Loucy (cell line): ENCODE results near the gene ARMC9.

Experiments used
- H2AFZ ChIP-seq: fragments of 200-600 bp; sonication (generic); 2 replicates; pipeline ENCODE4 v1.6.0; 2016; ENCODE audit warnings: antibody characterized with exemption, mild to moderate bottlenecking, low read length, moderate library complexity
- H3F3A ChIP-seq: fragments of 200-600 bp; 2 replicates; pipeline ENCODE4 v1.6.0; 2016; ENCODE audit warnings: antibody characterized with exemption, low read depth, mild to moderate bottlenecking
- H3K27me3 ChIP-seq: fragments of 200-600 bp; sonication (generic); 2 replicates; pipeline ENCODE4 v1.6.1; 2014; ENCODE audit warnings: low read length, mild to moderate bottlenecking; ENCODE audit not compliant: insufficient read depth, poor library complexity, severe bottlenecking
- H3K36me3 ChIP-seq: fragments of 200-600 bp; sonication (generic); 2 replicates; pipeline ENCODE4 v1.6.1; 2016; ENCODE audit warnings: low read length; ENCODE audit not compliant: insufficient read depth
- H3K4me1 ChIP-seq: fragments of 200-600 bp; sonication (generic); 2 replicates; pipeline ENCODE4 v1.5.1; 2014; ENCODE audit warnings: low read length, mild to moderate bottlenecking; ENCODE audit not compliant: insufficient read depth, poor library complexity, severe bottlenecking
- H3K4me2 ChIP-seq: fragments of 200-600 bp; sonication (generic); 2 replicates; pipeline ENCODE4 v1.6.0; 2014; ENCODE audit warnings: antibody characterized with exemption, low read length, low read depth, mild to moderate bottlenecking; ENCODE audit not compliant: poor library complexity, severe bottlenecking
- H3K4me3 ChIP-seq: fragments of 200-600 bp; sonication (generic); 2 replicates; pipeline ENCODE4 v1.5.1; 2014; ENCODE audit warnings: low read length, mild to moderate bottlenecking, mixed read lengths; ENCODE audit not compliant: poor library complexity, severe bottlenecking
- H3K79me2 ChIP-seq: fragments of 200-600 bp; sonication (generic); 2 replicates; pipeline ENCODE4 v1.6.1; 2014; ENCODE audit warnings: low read length; ENCODE audit not compliant: insufficient read depth
- H3K9ac ChIP-seq: fragments of 200-600 bp; sonication (generic); 2 replicates; pipeline ENCODE4 v1.6.0; 2014; ENCODE audit warnings: mild to moderate bottlenecking, low read depth, low read length, moderate library complexity; ENCODE audit not compliant: poor library complexity, severe bottlenecking
- H3K9me2 ChIP-seq: fragments of 200-600 bp; sonication (generic); replicated peaks from 2 replicates; pipeline ENCODE4 v1.6.1; 2016; ENCODE audit warnings: low read depth, low read length, mixed read lengths
- H3K9me3 ChIP-seq: fragments of 200-600 bp; sonication (generic); 2 replicates; pipeline ENCODE4 v1.6.1; 2014; ENCODE audit warnings: mild to moderate bottlenecking, antibody characterized with exemption, low read length, low read depth; ENCODE audit not compliant: insufficient read depth
- H4K20me1 ChIP-seq: fragments of 200-600 bp; sonication (generic); 2 replicates; pipeline ENCODE4 v1.6.0; 2014; ENCODE audit warnings: antibody characterized with exemption, low read length, mild to moderate bottlenecking; ENCODE audit not compliant: insufficient read depth, poor library complexity, severe bottlenecking
- EZH2phosphoT487 ChIP-seq: fragments of 200-600 bp; IDR thresholded peaks from 2 replicates; pipeline ENCODE4 v1.6.1; 2018; ENCODE audit warnings: antibody characterized with exemption, mild to moderate bottlenecking, moderate library complexity, borderline replicate concordance
- TF ChIP-seq, protein P1 (sequence below): fragments of 200-600 bp; sonication (generic); conservative IDR thresholded peaks from 2 replicates; pipeline ENCODE4 v1.5.1; 2014; ENCODE audit warnings: mild to moderate bottlenecking, antibody characterized with exemption, low read length

Gene ARMC9

GRCh38 chr2:231318954-231319353 is 120.5 kb downstream of the ARMC9 start:
- H3K36me3 ChIP-seq: no peaks in the 10 kb centered on the region
- no peak overlapping the region for H2AFZ ChIP-seq
- H3F3A ChIP-seq: no peaks in the 10 kb centered on the region
- no peak overlapping the region for H3K4me3 ChIP-seq
- no peak overlapping the region for H3K4me2 ChIP-seq
- H3K79me2 ChIP-seq: no peaks in the 10 kb centered on the region
- peaks cover 5% of the 10 kb centered on the region for H3K9me3 ChIP-seq
- no peaks in the 10 kb centered on the region for H3K27me3 ChIP-seq
- peaks cover 11% of the 10 kb centered on the region for H3K4me1 ChIP-seq
- TF ChIP-seq, protein P1, sequence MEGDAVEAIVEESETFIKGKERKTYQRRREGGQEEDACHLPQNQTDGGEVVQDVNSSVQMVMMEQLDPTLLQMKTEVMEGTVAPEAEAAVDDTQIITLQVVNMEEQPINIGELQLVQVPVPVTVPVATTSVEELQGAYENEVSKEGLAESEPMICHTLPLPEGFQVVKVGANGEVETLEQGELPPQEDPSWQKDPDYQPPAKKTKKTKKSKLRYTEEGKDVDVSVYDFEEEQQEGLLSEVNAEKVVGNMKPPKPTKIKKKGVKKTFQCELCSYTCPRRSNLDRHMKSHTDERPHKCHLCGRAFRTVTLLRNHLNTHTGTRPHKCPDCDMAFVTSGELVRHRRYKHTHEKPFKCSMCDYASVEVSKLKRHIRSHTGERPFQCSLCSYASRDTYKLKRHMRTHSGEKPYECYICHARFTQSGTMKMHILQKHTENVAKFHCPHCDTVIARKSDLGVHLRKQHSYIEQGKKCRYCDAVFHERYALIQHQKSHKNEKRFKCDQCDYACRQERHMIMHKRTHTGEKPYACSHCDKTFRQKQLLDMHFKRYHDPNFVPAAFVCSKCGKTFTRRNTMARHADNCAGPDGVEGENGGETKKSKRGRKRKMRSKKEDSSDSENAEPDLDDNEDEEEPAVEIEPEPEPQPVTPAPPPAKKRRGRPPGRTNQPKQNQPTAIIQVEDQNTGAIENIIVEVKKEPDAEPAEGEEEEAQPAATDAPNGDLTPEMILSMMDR: no peak
- no peak for TF ChIP-seq EZH2phosphoT487
- H3K9me2 ChIP-seq: no peaks in the 10 kb centered on the region
- H4K20me1 ChIP-seq: no peaks in the 10 kb centered on the region
- no peak overlapping the region for H3K9ac ChIP-seq

DNA sequence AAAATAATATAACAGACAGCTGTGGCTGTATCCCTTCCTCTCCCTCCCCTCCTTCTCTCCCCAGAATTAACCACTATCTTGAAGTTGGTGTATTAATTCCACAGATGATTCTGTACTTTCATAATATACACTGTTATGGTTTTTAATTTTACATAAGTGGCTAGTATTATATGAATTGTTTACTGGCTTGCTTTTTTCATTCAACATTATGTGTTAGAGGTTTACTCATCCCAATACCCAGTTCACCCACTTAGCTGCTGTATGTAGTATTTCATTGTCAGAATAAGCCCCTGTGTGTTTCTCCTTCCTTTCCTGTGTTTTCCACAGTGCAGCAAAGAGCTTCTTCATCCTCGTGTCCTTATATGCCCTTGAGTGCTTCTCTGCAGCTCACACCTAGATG is 121.4 kb downstream of the ARMC9 start:
- Histone ChIP-seq H3F3A (no peaks in the 10 kb centered on the region), H3K4me1 (peaks cover 11% of the 10 kb centered on the region), H3K4me2 (no peak overlapping the region), H3K9ac (no peak overlapping the region), H3K9me2 (no peaks in the 10 kb centered on the region), H3K36me3 (no peaks in the 10 kb centered on the region), H3K27me3 (no peaks in the 10 kb centered on the region), H3K79me2 (no peaks in the 10 kb centered on the region), H4K20me1 (no peaks in the 10 kb centered on the region), H3K4me3 (no peak overlapping the region), H2AFZ (no peak overlapping the region), H3K9me3 (peaks cover 5% of the 10 kb centered on the region)
- no peak for TF ChIP-seq EZH2phosphoT487
- TF ChIP-seq, protein P1: no peak

DNA sequence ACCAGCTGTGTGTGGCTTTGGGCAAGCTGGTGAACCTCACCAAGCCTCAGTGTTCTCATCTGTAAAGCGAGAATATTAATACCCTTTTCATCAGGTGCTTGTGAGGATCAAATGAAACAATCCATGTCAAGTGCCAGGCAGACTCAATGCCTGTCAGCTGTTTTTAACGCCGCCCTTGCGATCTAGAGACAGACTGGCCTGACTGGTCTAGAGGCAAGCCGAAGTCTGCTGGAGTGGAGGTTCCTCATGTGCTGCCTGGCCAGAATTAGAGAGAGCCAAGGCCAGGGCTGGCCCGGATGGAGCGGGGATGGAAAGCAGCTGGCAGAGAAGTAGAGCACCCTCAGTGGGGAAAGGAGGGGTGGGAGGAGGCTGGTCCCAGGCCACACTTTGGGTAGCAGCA is 122.6 kb downstream of the ARMC9 start:
- TF ChIP-seq, protein P1: no peak
- no peak for TF ChIP-seq EZH2phosphoT487
- Histone ChIP-seq H3K27me3 (no peaks in the 10 kb centered on the region), H3K4me3 (no peak overlapping the region), H4K20me1 (no peaks in the 10 kb centered on the region), H3K9ac (no peak overlapping the region), H3K79me2 (no peaks in the 10 kb centered on the region), H3K9me3 (peaks cover 5% of the 10 kb centered on the region), H3F3A (no peaks in the 10 kb centered on the region), H3K36me3 (no peaks in the 10 kb centered on the region), H2AFZ (no peak overlapping the region), H3K4me2 (no peak overlapping the region), H3K4me1 (peaks cover 11% of the 10 kb centered on the region), H3K9me2 (no peaks in the 10 kb centered on the region)
